ENCODE measurements around the gene HGFAC.

DNA sequence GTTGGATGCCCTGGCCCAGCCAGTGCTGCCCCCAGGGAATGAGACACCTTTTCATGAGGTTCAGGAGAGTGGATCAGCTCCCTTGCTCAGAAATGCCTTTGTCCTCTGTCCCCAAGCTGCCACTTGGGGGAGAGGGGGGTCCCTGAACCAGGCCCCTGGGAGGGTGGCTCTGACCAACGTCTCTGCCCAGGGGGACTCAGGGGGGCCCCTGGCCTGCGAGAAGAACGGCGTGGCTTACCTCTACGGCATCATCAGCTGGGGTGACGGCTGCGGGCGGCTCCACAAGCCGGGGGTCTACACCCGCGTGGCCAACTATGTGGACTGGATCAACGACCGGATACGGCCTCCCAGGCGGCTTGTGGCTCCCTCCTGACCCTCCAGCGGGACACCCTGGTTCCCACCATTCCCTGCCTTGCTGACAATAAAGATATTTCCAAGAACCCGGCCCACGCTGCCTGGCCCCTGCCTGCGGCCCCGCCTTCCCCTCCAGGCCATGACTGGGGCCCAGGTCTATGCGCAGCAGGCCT lies 7.3 kb downstream of the HGFAC start:
- TF ChIP-seq, protein P1, sequence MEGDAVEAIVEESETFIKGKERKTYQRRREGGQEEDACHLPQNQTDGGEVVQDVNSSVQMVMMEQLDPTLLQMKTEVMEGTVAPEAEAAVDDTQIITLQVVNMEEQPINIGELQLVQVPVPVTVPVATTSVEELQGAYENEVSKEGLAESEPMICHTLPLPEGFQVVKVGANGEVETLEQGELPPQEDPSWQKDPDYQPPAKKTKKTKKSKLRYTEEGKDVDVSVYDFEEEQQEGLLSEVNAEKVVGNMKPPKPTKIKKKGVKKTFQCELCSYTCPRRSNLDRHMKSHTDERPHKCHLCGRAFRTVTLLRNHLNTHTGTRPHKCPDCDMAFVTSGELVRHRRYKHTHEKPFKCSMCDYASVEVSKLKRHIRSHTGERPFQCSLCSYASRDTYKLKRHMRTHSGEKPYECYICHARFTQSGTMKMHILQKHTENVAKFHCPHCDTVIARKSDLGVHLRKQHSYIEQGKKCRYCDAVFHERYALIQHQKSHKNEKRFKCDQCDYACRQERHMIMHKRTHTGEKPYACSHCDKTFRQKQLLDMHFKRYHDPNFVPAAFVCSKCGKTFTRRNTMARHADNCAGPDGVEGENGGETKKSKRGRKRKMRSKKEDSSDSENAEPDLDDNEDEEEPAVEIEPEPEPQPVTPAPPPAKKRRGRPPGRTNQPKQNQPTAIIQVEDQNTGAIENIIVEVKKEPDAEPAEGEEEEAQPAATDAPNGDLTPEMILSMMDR (IDR thresholded peaks at IDR 0.05; ENCODE audit: insufficient read depth, low read length), result no peak
- TF ChIP-seq POLR2AphosphoS5 (IDR thresholded peaks at IDR 0.05; ENCODE audit: low read depth), result no peak
